GM19035 (cell line): ENCODE results near the gene SLC1A5.
A peak's percentile ranks its signal among the peaks of the same experiment; 100 is the strongest.
"Not testable (repeated sequence)": the region's sequence is repeated elsewhere in the genome, so short reads cannot be mapped to it uniquely, and the experiment has no call there.

Source experiments
- ATAC-seq: cut with Tn5 transposase; IDR thresholded peaks from one replicate; pipeline ENCODE4 v1.9.1; 2021; ENCODE audit not compliant: unreplicated experiment

SLC1A5 gene

GRCh38 chr19:46788262-46788967, at the start of gene SLC1A5:
SLC1A5 (minus strand) TSS chr19:46788594; CDS start chr19:46787965, 629 bp downstream.
- ATAC-seq: peak; percentile 57

GRCh38 chr19:46838160-46838559, 49.8 kb upstream of the SLC1A5 start:
- ATAC-seq: no peak

- no peak for ATAC-seq
Observed at GRCh38 chr19:46834984-46835383, 46.6 kb upstream of the SLC1A5 start.

GRCh38 chr19:46834121-46834520, 45.7 kb upstream of the SLC1A5 start:
- ATAC-seq: no peak

GRCh38 chr19:46830864-46831263, 42.5 kb upstream of the SLC1A5 start:
- no peak for ATAC-seq

- ATAC-seq: no peak
Observed at GRCh38 chr19:46828484-46828883, 40.1 kb upstream of the SLC1A5 start.

GRCh38 chr19:46825731-46826055, 37.3 kb upstream of the SLC1A5 start:
- ATAC-seq: no peak

- no peak for ATAC-seq
Observed at GRCh38 chr19:46824890-46825730, 36.7 kb upstream of the SLC1A5 start.

- ATAC-seq: no peak
Observed at GRCh38 chr19:46823049-46823448, 34.7 kb upstream of the SLC1A5 start.

- not testable (repeated sequence) for ATAC-seq
Observed at GRCh38 chr19:46822410-46822787, 34.0 kb upstream of the SLC1A5 start.

GRCh38 chr19:46821512-46822409, 33.4 kb upstream of the SLC1A5 start:
- ATAC-seq: no peak

- ATAC-seq: no peak
Observed at GRCh38 chr19:46818812-46819211, 30.4 kb upstream of the SLC1A5 start.

GRCh38 chr19:46815833-46816627, 27.6 kb upstream of the SLC1A5 start:
- ATAC-seq: no peak

GRCh38 chr19:46813839-46814358, 25.5 kb upstream of the SLC1A5 start:
- ATAC-seq: no peak

- no peak for ATAC-seq
Observed at GRCh38 chr19:46812977-46813838, 24.8 kb upstream of the SLC1A5 start.

- no peak for ATAC-seq
Observed at GRCh38 chr19:46809534-46810272, 21.3 kb upstream of the SLC1A5 start.

- ATAC-seq: no peak
Observed at GRCh38 chr19:46806656-46807055, 18.3 kb upstream of the SLC1A5 start.

- ATAC-seq: not testable (repeated sequence)
Observed at GRCh38 chr19:46804432-46804831, 16.0 kb upstream of the SLC1A5 start.

- no peak for ATAC-seq
Observed at GRCh38 chr19:46803555-46803954, 15.2 kb upstream of the SLC1A5 start.
